T-cell (primary cell): ENCODE data around the gene PELI3. TPM values are rescaled to one million over a fixed set of nuclear protein-coding genes. Genes with fewer than 3 reads are reported as not detected.

Source experiments
- ATAC-seq, 4 experiments: fragments of 200-7000 bp in 3 of 4; fragments of 150-1000 bp in 1 of 4; cut with Tn5 transposase; replicated peaks in 1 of 4; 1 replicate in 3 of 4; 2 replicates in 1 of 4; pipeline ENCODE4 v1.10.0; 2021; ENCODE audit warnings: moderate library complexity in 3 of 4, mild to moderate bottlenecking in 2 of 4, moderate number of reproducible peaks in 1 of 4
- CTCF ChIA-PET, 2 donors: fragments of 300-600 bp; sonication (Branson Sonifier 250); formaldehyde crosslinking; loops; one replicate each; lab custom pipeline; 2022; ENCODE audit warnings: antibody characterized with exemption in 2 of 2; lab: Charles Lee
- POLR2A ChIA-PET, 2 donors: fragments of 300-600 bp; sonication (Branson Sonifier 250); formaldehyde crosslinking; loops; one replicate each; lab custom pipeline; 2022; ENCODE audit warnings: antibody characterized with exemption in 2 of 2; lab: Charles Lee
- DNase-seq, 35 experiments: peaks; one replicate each; pipeline versions ENCODE4 v3.0.0 to v3.0.0-alpha.2; 2013 to 2023
- H3K27ac ChIP-seq: one replicate; pipeline ENCODE4 v1.5.1; 2013; ENCODE audit warnings: low read length
- H3K27me3 ChIP-seq, 2 experiments: replicated peaks in 1 of 2; 1 replicate in 1 of 2; 2 replicates in 1 of 2; pipeline versions ENCODE4 v1.6.1 to v1.7.0; 2013; ENCODE audit warnings: low read length in 1 of 2, mixed read lengths in 1 of 2; ENCODE audit not compliant: control insufficient read depth in 2 of 2, insufficient read depth in 2 of 2; ENCODE audit errors: extremely low read depth in 1 of 2
- H3K36me3 ChIP-seq, 2 donors: 1 replicate in 1 of 2; 2 replicates in 1 of 2; pipeline versions ENCODE4 v1.6.1 to v1.7.0; 2013; ENCODE audit warnings: low read length in 1 of 2; ENCODE audit not compliant: control insufficient read depth in 2 of 2, insufficient read depth in 1 of 2; ENCODE audit errors: extremely low read depth in 1 of 2
- H3K4me1 ChIP-seq, 2 experiments: 1 replicate in 1 of 2; 2 replicates in 1 of 2; pipeline versions ENCODE4 v1.6.1 to v1.7.0; 2013; ENCODE audit warnings: low read length in 2 of 2, mixed read lengths in 1 of 2; ENCODE audit not compliant: insufficient read depth in 2 of 2, control insufficient read depth in 1 of 2; ENCODE audit errors: extremely low read depth in 1 of 2
- H3K4me3 ChIP-seq, 2 donors: 1 replicate in 1 of 2; 2 replicates in 1 of 2; pipeline versions ENCODE4 v1.5.1 to v1.7.0; 2013; ENCODE audit warnings: mild to moderate bottlenecking in 2 of 2, low read length in 1 of 2, moderate library complexity in 1 of 2; ENCODE audit not compliant: control insufficient read depth in 1 of 2; ENCODE audit errors: extremely low read depth in 1 of 2
- H3K9me3 ChIP-seq: 2 replicates; pipeline ENCODE4 v1.7.0; 2013
- H3K27ac Mint-ChIP-seq, 2 donors: one replicate each; pipeline ENCODE4 v1.8.0; 2020 to 2021; ENCODE audit warnings: mild to moderate bottlenecking in 2 of 2, mixed read lengths in 2 of 2
- H3K27me3 Mint-ChIP-seq, 2 donors: one replicate each; pipeline ENCODE4 v1.8.0; 2021 to 2022; ENCODE audit warnings: mixed read lengths in 2 of 2
- H3K36me3 Mint-ChIP-seq: one replicate; pipeline ENCODE4 v1.8.0; 2021; ENCODE audit warnings: mixed read lengths
- H3K4me1 Mint-ChIP-seq, 3 donors: one replicate each; pipeline ENCODE4 v1.8.0; 2020 to 2022; ENCODE audit warnings: mixed read lengths in 3 of 3, mild to moderate bottlenecking in 1 of 3
- H3K4me3 Mint-ChIP-seq, 3 donors: one replicate each; pipeline ENCODE4 v1.8.0; 2020 to 2022; ENCODE audit warnings: mild to moderate bottlenecking in 3 of 3, mixed read lengths in 3 of 3, moderate library complexity in 3 of 3
- H3K9me3 Mint-ChIP-seq, 3 donors: one replicate each; pipeline ENCODE4 v1.8.0; 2020 to 2022; ENCODE audit warnings: mixed read lengths in 3 of 3
- WGBS: methylation state at CpG from one replicate; pipeline ENCODE4 v1.1.5; 2013; ENCODE audit warnings: missing lambda C conversion rate; ENCODE audit not compliant: insufficient coverage; 5-methylcytosine and 5-hydroxymethylcytosine counted together
- total RNA-seq, 35 experiments: library from RNA in 6 of 35; stranded (reverse) in 6 of 35; fragments of 120-200 nt in 1 of 35; gene quantifications; one replicate each; pipeline versions ENCODE4 v1.2.1 to v1.2.4 and lab custom pipeline; 2013 to 2026

Gene PELI3
- total RNA-seq, 5 donors from 2014 or later (not counting 1 experiment from before 2014, with no cell fraction given), result 12.9 to 22.0 (median 13.8) TPM

DNA sequence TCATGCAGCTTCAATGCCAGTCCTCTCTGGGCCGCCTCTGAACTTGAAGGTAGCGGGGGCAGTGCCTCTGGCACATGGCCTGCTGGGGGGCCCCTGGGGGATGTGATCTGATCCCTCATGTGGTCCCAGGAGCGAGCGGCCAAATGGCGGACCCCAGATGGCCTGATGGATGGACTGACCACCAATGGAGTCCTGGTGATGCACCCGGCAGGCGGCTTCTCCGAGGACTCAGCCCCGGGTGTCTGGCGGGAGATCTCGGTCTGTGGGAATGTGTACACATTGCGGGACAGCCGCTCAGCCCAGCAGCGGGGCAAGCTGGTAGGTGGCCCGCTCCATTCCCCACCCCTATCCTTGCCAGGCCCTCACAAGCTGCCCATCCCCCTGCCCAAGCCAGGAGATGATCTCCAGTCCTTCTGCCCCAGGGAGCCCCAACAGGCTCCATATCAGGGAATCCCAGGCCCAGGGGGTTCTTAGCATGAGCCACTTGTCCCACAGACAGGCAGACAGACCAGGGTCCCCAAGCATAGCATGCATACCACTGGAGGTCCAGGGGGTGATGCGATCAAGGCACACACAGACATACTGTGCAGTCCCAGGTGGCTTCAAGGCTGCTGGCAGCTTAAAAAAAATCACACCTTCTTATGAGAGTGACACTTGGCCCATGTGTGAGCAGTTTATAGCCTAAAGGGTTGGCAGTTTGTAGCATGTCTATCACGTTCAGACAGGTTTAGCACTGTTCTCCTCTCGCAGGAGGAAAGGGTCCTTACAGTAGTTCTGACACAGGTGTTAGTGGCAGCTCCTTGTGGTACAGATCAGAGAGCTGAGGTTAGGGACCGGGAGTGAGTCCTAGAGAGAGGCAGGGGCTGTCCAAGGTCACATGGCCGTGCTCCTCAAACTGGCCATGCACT lies 7.2 kb downstream of the PELI3 start:
- no peak for DNase-seq
- Mint-ChIP-seq H3K27me3 (no peaks in the 10 kb centered on the region), H3K4me1 (peaks cover 3 to 11% (median 8%) of the 10 kb centered on the region in 3 donors), H3K36me3 (peaks cover 8% of the 10 kb centered on the region), H3K27ac (no peak overlapping the region), H3K4me3 (no peak overlapping the region), H3K9me3 (no peaks in the 10 kb centered on the region)
- H3K4me1 ChIP-seq, result peaks cover 0 to under 1% of the 10 kb centered on the region in 2 experiments
- ATAC-seq, result no peak
- 90% methylated on average over 15 of the region's 20 CpGs for WGBS
- peaks cover 0 to 6% of the 10 kb centered on the region in 2 donors for H3K36me3 ChIP-seq
- POLR2A ChIA-PET, result no interaction called here
- CTCF ChIA-PET, result interaction anchor here in 1 of 2 donors (0.5 kb wide), 1 partner anchor 328 kb away, joined by 4 read pairs; no protein-coding TSS in a partner anchor
- H3K27me3 ChIP-seq, result no peaks in the 10 kb centered on the region
- no peak overlapping the region for H3K4me3 ChIP-seq
- H3K27ac ChIP-seq, result no peak overlapping the region
- no peaks in the 10 kb centered on the region for H3K9me3 ChIP-seq

- Mint-ChIP-seq H3K27me3 (no peaks in the 10 kb centered on the region), H3K4me1 (peaks cover 13 to 20% (median 17%) of the 10 kb centered on the region in 3 donors), H3K27ac (no peak overlapping the region), H3K9me3 (no peaks in the 10 kb centered on the region), H3K36me3 (peaks cover 3% of the 10 kb centered on the region), H3K4me3 (no peak overlapping the region)
- 95% methylated on average over 44 of the region's 44 CpGs for WGBS
- H3K36me3 ChIP-seq, result peaks cover 0 to 6% of the 10 kb centered on the region in 2 donors
- POLR2A ChIA-PET, result no interaction called here
- no peaks in the 10 kb centered on the region for H3K9me3 ChIP-seq
- no peak for ATAC-seq
- H3K4me1 ChIP-seq, result peaks cover under 1 to 15% of the 10 kb centered on the region in 2 experiments
- DNase-seq, result no peak
- CTCF ChIA-PET, result no interaction called here
- no peak overlapping the region for H3K27ac ChIP-seq
- no peak overlapping the region for H3K4me3 ChIP-seq
- no peaks in the 10 kb centered on the region for H3K27me3 ChIP-seq
These were observed 8.9 kb downstream of the PELI3 start for GRCh38 chr11:66475349-66476172.

DNA sequence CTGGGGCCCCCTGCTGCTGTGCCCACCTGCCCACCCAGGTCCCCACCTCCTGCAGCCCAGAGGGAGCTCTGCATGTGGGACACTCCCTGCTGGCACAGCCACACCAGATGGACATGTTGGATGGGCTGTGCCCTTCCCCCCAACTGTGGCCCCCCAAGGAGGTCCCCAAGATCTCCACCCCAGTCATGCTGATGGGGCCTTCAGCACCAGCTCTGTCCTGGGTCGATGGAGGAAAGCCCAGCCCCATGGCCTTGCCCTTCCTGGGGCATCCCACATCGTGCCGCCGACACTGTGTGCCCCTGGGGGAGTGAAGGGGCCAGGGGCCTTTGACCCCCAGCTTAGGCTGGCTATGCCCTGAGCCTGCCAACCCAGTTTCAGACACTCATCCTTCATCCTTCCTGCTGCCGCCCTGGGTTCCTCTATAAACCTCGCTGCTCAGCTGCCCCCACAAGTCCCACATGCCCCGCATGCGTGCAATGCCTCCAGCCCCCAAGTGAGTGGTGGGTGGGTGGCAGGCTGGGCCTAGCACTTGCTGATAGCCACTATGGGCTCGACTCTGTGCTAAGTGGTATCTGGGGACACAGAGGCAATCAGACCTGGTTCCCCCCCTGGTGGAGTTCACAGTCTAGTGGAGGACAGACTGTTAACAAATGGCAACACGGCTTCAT lies 9.6 kb downstream of the PELI3 start:
- Mint-ChIP-seq H3K4me1 (peaks cover 18 to 22% (median 20%) of the 10 kb centered on the region in 3 donors), H3K27ac (peak overlapping the region in 1 of 2 donors; percentile 4), H3K9me3 (no peaks in the 10 kb centered on the region), H3K4me3 (no peak overlapping the region), H3K27me3 (no peaks in the 10 kb centered on the region), H3K36me3 (peaks cover 3% of the 10 kb centered on the region)
- ChIA-PET CTCF (no interaction called here), POLR2A (no interaction called here)
- H3K9me3 ChIP-seq, result no peaks in the 10 kb centered on the region
- H3K4me3 ChIP-seq, result no peak overlapping the region
- H3K36me3 ChIP-seq, result peaks cover 0 to 6% of the 10 kb centered on the region in 2 donors
- peaks cover 3 to 22% of the 10 kb centered on the region in 2 experiments for H3K4me1 ChIP-seq
- DNase-seq (no peak), ATAC-seq (no peak)
- no peak overlapping the region for H3K27ac ChIP-seq
- 88% methylated on average over 4 of the region's 10 CpGs for WGBS
- H3K27me3 ChIP-seq, result no peaks in the 10 kb centered on the region

DNA sequence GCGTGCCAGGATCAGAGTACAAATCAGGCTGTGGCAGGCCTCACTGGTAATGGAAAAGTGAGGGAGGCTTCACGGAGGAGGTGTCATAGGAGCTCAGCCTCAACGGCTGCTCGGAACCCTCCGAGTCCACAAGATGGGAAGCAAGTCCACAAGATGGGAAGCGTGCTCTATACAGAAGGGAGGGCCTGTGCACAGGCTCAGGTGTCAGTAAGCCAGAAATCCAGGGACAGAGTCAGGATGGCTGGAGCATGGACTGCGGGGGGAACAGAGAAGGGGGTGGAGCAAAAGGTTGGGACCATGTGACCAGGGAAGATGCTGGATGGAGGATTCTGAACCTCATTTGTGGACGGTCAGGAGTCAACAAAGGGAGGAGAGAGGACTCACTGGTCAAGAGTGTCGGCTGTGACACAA lies 10.1 kb downstream of the PELI3 start:
- 94% methylated on average over 8 of the region's 9 CpGs for WGBS
- H3K9me3 Mint-ChIP-seq, result no peaks in the 10 kb centered on the region
- ATAC-seq (no peak), DNase-seq (no peak)
- peaks cover 3 to 23% of the 10 kb centered on the region in 2 experiments for H3K4me1 ChIP-seq
- peak overlapping the region in 1 of 2 donors; percentile 4 for H3K27ac Mint-ChIP-seq
- no peaks in the 10 kb centered on the region for H3K9me3 ChIP-seq
- no peaks in the 10 kb centered on the region for H3K27me3 ChIP-seq
- CTCF ChIA-PET, result no interaction called here
- H3K4me1 Mint-ChIP-seq, result peaks cover 18 to 22% (median 20%) of the 10 kb centered on the region in 3 donors
- POLR2A ChIA-PET, result no interaction called here
- H3K27me3 Mint-ChIP-seq, result no peaks in the 10 kb centered on the region
- H3K36me3 ChIP-seq, result peaks cover 0 to 6% of the 10 kb centered on the region in 2 donors
- H3K4me3 Mint-ChIP-seq, result no peak overlapping the region
- H3K27ac ChIP-seq, result no peak overlapping the region
- H3K36me3 Mint-ChIP-seq, result peaks cover 3% of the 10 kb centered on the region
- H3K4me3 ChIP-seq, result no peak overlapping the region

DNA sequence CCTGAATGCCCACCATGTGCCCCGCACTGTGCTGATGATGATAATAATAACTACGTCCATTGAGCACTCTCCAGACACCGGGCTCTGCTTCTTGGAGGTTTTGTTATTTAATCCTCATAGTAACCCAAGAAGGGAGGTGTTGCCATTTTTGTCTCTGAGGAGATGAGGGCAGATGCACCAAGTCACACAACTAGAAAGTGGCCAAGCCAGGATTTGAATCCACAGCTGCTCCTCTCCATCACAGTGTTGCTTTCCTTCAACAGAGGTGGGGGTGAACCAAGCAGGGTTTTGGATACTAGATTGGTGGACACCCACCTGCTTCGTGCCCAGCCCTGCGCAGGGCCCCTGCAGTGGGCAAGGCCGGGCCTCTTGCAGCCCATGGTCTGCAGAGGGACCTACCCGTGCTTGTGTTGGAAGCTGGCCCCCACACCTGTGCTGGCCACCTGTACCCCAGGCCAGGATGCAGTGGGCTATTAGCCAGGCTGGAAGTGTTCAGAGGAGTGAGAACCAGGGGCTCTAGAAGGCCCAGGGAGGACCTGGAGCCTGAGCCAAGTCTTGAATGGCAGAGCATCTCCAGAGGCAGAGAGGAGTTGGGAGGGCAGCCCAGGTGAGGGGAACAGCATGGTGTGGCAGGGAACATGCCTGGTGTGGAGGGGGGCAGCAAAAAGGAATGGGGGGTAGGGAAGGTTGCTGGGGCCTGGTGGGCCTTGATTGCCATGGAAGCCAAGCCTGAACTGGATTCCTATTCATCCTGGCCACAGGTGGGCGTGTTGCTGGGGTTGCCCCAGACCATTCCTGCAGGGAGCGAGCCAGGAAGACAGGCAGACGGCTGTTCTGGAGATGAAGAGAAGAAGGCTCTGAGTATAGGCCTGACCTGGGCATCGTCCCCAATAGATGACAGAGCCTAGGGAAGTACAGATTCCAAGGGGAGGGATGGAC lies 10.8 kb downstream of the PELI3 start:
- H3K36me3 Mint-ChIP-seq, result peaks cover 5% of the 10 kb centered on the region
- H3K4me3 ChIP-seq, result no peak overlapping the region
- H3K27ac Mint-ChIP-seq, result peak overlapping the region in 1 of 2 donors; percentile 55
- CTCF ChIA-PET, result interaction anchor here in 1 of 2 donors (0.5 kb wide), 1 partner anchor 11 kb away, joined by 4 read pairs; the partner anchor contains the start of gene PELI3
- H3K9me3 ChIP-seq, result no peaks in the 10 kb centered on the region
- POLR2A ChIA-PET, result no interaction called here
- H3K36me3 ChIP-seq, result peaks cover 0 to 5% of the 10 kb centered on the region in 2 donors
- peaks cover 3 to 23% of the 10 kb centered on the region in 2 experiments for H3K4me1 ChIP-seq
- DNase-seq (no peak), ATAC-seq (no peak)
- H3K9me3 Mint-ChIP-seq, result no peaks in the 10 kb centered on the region
- no peaks in the 10 kb centered on the region for H3K27me3 Mint-ChIP-seq
- 94% methylated on average over 8 of the region's 11 CpGs for WGBS
- no peak overlapping the region for H3K27ac ChIP-seq
- H3K4me1 Mint-ChIP-seq, result peaks cover 20 to 26% (median 25%) of the 10 kb centered on the region in 3 donors
- H3K27me3 ChIP-seq, result no peaks in the 10 kb centered on the region
- peak overlapping the region in 2 of 3 donors; percentile 29 to 49 for H3K4me3 Mint-ChIP-seq
